Mucosa of descending colon (tissue), 3 donors: ENCODE results near the gene FAM227A. TPM values are rescaled to one million over a fixed set of nuclear protein-coding genes. Genes with fewer than 3 reads are reported as not detected.

Experiments used
- ATAC-seq: fragments of 200-7000 bp; cut with Tn5 transposase; one replicate; pipeline ENCODE4 v1.9.1; 2020; ENCODE audit warnings: mild to moderate bottlenecking, moderate library complexity
- DNase-seq, 3 donors: peaks; one replicate each; pipeline ENCODE4 v3.0.0-alpha.2; 2020
- H3K36me3 ChIP-seq: fragments of 200-600 bp; one replicate; pipeline ENCODE4 v1.8.0; 2021; ENCODE audit warnings: low read depth, mild to moderate bottlenecking
- H3K4me1 ChIP-seq: fragments of 200-600 bp; one replicate; pipeline ENCODE4 v1.8.0; 2021; ENCODE audit warnings: low read depth, mild to moderate bottlenecking
- H3K4me3 ChIP-seq: fragments of 200-600 bp; one replicate; pipeline ENCODE4 v1.8.0; 2021; ENCODE audit warnings: mild to moderate bottlenecking
- H3K9me3 ChIP-seq: fragments of 200-600 bp; one replicate; pipeline ENCODE4 v1.8.0; 2021; ENCODE audit warnings: mild to moderate bottlenecking
- CTCF ChIP-seq: fragments of 200-600 bp; IDR thresholded peaks from one replicate; pipeline ENCODE4 v1.8.0; 2022; ENCODE audit warnings: antibody characterized with exemption, mild to moderate bottlenecking
- intact Hi-C, 2 donors: fragments of 100-400 bp; cut with DNase I in 1 of 2; cut with micrococcal nuclease in 1 of 2; formaldehyde crosslinking; loops; one replicate each; pipeline versions ENCODE4 v1.11.0 to v1.11.1; 2022; cut with DNase I, micrococcal nuclease
- long read RNA-seq, 2 donors: library from polyadenylated mRNA; unstranded; transcript quantifications; one replicate each; pipeline ENCODE4 v2.0.0, GENCODE V29; 2019 to 2021
- total RNA-seq, 3 donors: library from RNA; stranded (reverse); fragmentation: NEBNext Ultra II Directional in 2 of 3; extraction: Animal tissue kit (Norgen Biotek cat#: 25700) in 2 of 3; gene quantifications; one replicate each; pipeline versions ENCODE4 v1.2.1 to v1.2.4, GENCODE V29; 2021 to 2023
- donor health status: DM: no; HTN: no; CAD: no; lungs with moderate emphysema.
- donor health status: DM: no; HTN: no; CAD: no.
- donor health status: DM: no; HTN: yes; CAD: no.

The FAM227A gene
- total RNA-seq = 1 to 10 TPM in 2 of 3 donors, under 1 TPM in 1; 0.52 to 1.5 (median 1.3) TPM
- long read RNA-seq, donor 1 = 0 reads
- long read RNA-seq, donor 2, partial matches to known transcripts = 0 of 1 reads
- long read RNA-seq, donor 2, other reads (novel, unspliced or antisense) = 1 of 1 reads

GRCh38 chr22:38656256-38657044 lies at the start of gene FAM227A, which contains the start of gene CBY1:
Gene FAM227A, minus strand, starts transcription at chr22:38656392. Its CDS starts 6,224 bp downstream, at chr22:38650168.
Gene CBY1, plus strand, starts transcription at chr22:38656638. Its CDS starts 11,417 bp downstream, at chr22:38668055.
- DNase-seq (peak; percentile 91 to 92 (median 91)), ATAC-seq (peak; percentile 95)
- no peaks in the 10 kb centered on the region for H3K9me3 ChIP-seq
- no peak for TF ChIP-seq CTCF
- peaks cover 15% of the 10 kb centered on the region for H3K4me1 ChIP-seq
- intact Hi-C loops = no loop called here
- peak within 1 kb of the TSS; percentile 86 for H3K4me3 ChIP-seq
- H3K36me3 ChIP-seq = no peaks in the 10 kb centered on the region

GRCh38 chr22:38705235-38706100 lies 49.3 kb upstream of the FAM227A start, which contains the start of gene GTPBP1:
Gene GTPBP1, plus strand, starts transcription at chr22:38705944. Its CDS starts 12 bp downstream, at chr22:38705956.
- Histone ChIP-seq H3K9me3 (no peaks in the 10 kb centered on the region), H3K4me3 (peak within 1 kb of the TSS; percentile 100)
- ATAC-seq = peak; percentile 82

GRCh38 chr22:38704654-38705234 lies 48.6 kb upstream of the FAM227A start:
- no peak for TF ChIP-seq CTCF
- DNase-seq = no peak
- Histone ChIP-seq H3K4me1 (peaks cover 34% of the 10 kb centered on the region), H3K9me3 (no peaks in the 10 kb centered on the region), H3K36me3 (no peaks in the 10 kb centered on the region), H3K4me3 (no peak overlapping the region)
- no peak for ATAC-seq
- intact Hi-C loops = no loop called here

More at GRCh38 chr22:38705235-38706100, 49.3 kb upstream of the FAM227A start, which contains the start of gene GTPBP1:
- Histone ChIP-seq H3K4me1 (peaks cover 34% of the 10 kb centered on the region), H3K36me3 (no peaks in the 10 kb centered on the region)
- peak; percentile 12 for TF ChIP-seq CTCF
- peak; percentile 94 to 100 (median 98) for DNase-seq
- intact Hi-C loops = no loop called here

GRCh38 chr22:38700789-38701628 lies 44.8 kb upstream of the FAM227A start, which contains the start of gene JOSD1:
Gene JOSD1, minus strand, starts transcription at chr22:38700943. Its CDS starts 956 bp downstream, at chr22:38699987.
- Histone ChIP-seq H3K4me1 (peaks cover 47% of the 10 kb centered on the region), H3K4me3 (peak within 1 kb of the TSS; percentile 66), H3K9me3 (no peaks in the 10 kb centered on the region), H3K36me3 (no peaks in the 10 kb centered on the region)
- intact Hi-C loops = no loop called here
- DNase-seq = peak; percentile 97 to 99 (median 98)
- no peak for TF ChIP-seq CTCF
- peak; percentile 76 for ATAC-seq
